NCI-H2171 treated with DMSO at 0.1 percent for 48 hours (cell line): ENCODE data around the gene LINS1.

ENCODE experiments used
- DNase-seq: peaks from one replicate; lab custom pipeline; 2025; lab: John Stamatoyannopoulos, UW

LINS1 gene, protein sequence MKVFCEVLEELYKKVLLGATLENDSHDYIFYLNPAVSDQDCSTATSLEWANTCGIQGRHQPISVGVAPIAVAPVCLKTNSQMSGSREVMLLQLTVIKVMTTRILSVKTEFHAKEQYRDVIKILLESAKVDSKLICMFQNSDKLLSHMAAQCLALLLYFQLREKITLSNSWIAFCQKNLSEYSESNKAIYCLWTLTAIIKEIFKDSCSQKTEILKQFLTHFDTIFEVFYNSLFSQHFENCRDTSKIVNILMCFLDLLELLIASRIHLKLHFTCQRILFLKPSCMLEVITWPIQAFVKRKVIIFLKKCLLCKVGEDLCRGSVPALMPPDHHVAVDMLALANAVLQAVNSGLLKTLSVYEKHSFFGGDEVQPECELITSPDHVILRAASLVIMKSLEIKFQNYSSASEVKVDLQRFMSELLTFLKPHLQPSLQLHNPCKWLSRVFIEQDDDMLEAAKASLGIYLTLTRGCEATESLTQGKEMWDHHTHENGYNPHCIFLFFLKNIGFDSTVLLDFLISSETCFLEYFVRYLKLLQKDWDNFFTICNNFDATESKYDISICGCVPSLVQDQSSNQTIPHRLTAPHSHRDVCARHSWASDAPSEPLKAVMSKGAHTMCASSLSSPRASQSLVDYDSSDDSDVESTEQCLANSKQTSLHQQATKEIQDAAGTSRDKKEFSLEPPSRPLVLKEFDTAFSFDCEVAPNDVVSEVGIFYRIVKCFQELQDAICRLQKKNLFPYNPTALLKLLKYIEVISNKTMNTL

DNA sequence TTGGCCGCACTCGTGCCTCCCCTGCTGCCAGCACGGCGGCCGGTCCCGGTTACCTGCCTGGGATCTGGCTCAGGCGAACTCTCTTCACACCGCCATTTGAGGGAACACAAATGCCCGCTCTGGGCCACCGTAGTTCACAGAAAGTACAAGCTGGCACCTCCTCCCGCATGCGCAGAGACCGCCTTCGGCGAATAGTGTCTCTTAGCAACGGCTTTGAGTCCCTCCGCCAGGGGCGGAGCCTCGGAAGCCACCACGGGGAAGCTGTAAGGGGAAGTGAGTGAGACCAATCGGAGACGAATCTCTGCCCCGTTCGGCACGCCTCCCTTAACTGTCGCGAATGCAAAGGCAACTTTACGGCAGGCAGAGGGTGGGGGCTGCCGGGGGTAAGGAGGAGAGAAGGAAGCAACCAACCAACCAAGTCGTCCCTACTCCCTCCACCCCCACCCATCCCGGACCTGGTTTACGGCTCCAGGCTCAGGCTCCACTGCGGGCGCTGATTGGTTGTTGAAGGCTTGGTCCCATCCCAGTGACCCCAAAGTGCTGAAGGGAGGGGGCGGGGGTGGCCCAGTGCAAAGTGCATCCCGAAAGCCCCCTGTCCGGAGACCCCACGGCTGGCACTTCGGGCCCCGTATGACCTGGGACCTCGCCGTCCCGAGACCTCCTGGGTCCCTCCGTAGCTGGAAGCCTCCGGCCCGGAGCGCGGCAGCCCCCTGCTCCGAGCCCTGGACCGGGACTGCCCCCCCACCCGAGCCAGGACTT lies at the start of gene LINS1, which contains the start of gene ASB7:
Gene LINS1 (minus strand): TSS at position 121 of the 759 bp plus-strand sequence. CDS start 21,342 bp downstream, outside the sequence.
Gene ASB7 (plus strand): TSS at position 526 of the 759 bp plus-strand sequence. CDS start 9,628 bp downstream, outside the sequence.
- DNase-seq = peak; percentile 99

DNA sequence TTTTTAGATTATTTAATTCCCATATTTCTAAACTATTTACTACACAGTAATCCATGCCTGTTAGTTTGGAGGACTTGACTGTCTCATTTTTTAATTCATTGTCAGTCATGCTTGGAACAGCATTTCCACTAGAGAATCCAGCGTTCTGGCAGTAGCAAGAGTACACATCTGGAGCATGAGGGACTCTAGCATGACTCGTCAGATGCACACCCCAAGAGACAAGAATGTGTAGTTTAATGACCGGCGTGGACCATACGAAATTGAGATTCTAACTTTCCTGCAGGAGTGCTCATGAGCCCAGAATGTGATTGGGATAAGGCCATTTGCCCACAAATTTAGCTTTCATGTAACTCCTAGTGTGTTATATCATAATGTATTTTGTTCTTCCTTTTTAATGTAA lies 49.3 kb upstream of the LINS1 start:
- no peak for DNase-seq

- DNase-seq = peak; percentile 3
These were observed 48.7 kb upstream of the LINS1 start for GRCh38 chr15:100650685-100651084.

GRCh38 chr15:100648951-100649350 lies 47.0 kb upstream of the LINS1 start:
- DNase-seq = no peak

DNA sequence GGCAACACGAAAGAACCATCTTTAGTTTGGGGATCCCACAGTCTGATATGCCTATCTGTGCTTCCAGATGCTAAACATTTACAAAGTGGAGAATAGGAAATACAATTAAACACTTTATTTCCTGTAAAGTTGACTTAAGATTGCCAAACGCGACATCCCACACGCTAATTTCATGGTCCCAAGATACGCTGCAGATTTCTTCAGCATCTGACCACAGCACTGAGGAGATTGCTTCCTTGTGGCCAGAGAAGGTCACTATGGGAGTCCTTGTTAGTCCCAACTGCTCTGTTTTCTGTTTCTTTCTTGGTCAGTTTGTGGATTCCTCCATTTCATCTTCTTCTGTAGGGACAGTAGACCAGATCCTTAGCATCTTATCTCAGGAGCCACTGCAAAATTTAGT lies 43.7 kb upstream of the LINS1 start:
- DNase-seq = no peak

GRCh38 chr15:100642950-100643338 lies 41.0 kb upstream of the LINS1 start:
- no peak for DNase-seq

DNA sequence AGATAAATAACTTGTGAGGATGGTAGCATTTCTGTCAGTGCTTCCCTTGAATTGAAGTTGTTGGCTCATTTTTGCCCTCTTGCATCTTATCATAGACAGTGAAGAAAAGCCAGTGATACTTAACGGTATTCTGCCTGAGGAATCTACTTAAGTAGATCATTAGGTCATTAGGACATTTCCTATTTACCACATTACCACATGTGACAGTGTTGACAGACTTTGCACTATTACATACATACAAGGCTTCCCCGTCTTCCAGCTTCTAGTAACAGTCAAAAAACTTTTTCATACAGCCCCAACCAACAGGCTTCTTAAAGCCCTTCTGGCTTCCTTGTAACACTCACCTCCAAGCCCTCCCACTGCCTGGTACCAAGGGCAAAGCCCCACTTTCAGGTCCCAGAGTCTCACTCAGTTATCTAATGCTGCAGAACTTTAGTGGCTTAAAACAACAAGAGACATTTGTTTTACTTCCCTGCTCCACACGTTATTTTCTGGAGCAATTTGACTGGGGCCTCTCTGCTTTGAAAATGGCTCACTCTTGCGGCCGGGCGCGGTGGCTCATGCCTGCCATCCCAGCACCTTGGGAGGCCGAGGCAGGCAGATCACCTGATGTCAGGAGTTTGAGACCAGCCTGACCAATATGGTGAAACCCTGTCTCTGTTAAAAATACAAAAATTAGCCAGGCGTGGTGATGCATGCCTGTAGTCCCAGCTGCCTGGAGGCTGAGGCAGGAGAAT lies 40.4 kb upstream of the LINS1 start:
- no peak for DNase-seq

DNA sequence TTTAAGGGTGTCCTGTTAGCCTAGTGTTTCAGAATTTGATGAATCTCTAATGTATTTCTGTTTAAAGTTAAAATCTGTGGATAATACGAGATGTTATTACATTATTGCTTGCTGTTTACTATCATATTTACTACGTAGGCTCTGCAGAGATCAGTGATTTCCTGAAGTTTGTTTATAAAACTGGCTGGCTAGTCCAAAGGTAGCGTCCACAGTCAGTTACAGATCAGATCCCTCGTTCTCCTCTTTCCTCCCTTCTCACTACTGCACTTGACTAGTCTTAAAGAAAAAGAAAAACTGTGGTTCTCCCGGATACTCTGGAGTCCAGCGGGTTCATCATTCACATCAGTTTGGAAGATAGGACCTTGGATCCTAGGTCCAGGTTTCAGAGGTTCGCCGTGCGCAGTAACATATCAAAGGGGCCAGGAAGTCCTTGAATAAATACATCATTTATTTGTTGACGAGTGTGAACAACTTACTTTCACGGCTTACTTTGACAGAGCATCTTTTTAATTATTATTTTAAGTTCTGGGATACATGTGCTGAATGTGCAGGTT lies 36.3 kb upstream of the LINS1 start:
- DNase-seq = no peak

DNA sequence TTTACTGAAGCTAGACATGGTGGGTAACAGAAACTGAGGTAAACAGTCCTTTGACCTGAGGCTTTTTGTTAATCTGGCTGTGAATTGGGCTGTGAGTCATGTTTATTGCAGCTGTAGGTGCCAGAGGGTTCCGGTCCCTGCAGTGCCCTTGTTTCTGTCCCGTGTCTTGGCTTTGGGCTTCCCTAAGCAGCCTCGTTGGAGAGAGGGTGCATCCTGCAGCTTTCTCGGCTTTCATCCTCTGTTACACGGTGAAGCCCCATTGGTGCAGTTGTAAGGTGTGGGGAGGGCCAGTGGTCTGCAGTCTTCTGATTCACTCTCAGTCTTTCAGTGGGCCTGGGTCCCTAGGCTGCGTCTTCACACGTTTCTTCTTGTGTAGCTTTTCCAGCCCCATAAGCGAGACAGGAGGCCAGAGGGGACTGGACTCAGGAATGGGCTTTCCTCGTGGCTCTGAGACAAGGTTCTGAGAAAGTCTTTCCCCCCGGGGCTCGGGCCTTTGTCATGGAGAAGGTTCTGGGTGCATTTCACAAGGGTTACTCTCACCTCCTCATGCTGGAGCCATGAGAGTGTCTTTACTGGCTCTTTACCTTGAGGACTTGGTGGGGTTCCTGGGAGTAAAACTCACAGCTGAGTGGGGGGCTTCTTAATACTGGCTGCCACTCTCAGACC lies 33.6 kb upstream of the LINS1 start:
- DNase-seq = no peak

GRCh38 chr15:100633763-100634075 lies 31.7 kb upstream of the LINS1 start:
- no peak for DNase-seq

- no peak for DNase-seq
These were observed 29.8 kb upstream of the LINS1 start for GRCh38 chr15:100631831-100632230.

GRCh38 chr15:100628746-100629145 lies 26.8 kb upstream of the LINS1 start:
- no peak for DNase-seq

- DNase-seq = peak; percentile 76
These were observed 25.9 kb upstream of the LINS1 start for GRCh38 chr15:100627789-100628395.

DNA sequence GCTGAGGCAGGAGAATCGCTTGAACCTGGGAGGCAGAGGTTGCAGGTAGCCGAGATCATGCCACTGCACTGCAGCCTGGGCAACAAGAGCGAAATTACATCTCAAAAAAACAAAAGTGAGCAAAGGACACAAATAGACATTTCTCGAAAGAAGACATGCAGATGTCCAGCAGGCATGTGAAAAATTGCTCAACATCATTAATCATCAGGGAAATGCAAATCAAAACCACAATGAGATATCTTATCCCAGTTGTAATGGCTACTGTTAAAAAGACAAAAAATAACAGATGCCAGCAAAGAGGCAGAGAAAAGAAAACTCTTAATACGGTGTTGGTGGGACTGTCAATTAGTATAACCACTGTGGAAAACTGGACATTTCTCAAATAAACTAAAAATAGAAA lies 21.3 kb upstream of the LINS1 start:
- no peak for DNase-seq

DNA sequence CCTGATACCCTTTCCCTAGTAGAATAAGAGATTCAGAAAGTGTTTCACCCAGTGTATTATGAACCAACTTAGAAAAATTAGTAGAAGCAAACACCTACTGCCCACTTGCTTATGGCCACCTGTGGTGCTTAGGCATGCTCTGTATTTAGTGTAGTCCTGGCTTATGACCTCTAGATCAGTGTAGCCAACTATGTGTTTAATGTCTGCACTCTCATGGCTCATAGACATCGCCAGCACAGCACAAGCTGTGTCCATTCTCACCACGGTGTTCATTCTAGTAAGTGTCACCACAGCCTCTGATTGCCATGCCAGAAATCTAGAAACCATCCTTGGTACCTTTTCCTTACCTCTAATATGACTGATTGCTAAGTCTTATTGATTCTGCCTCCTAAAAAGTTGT lies 14.7 kb upstream of the LINS1 start:
- DNase-seq = no peak

- DNase-seq = no peak
These were observed 13.8 kb upstream of the LINS1 start for GRCh38 chr15:100615801-100616200.

DNA sequence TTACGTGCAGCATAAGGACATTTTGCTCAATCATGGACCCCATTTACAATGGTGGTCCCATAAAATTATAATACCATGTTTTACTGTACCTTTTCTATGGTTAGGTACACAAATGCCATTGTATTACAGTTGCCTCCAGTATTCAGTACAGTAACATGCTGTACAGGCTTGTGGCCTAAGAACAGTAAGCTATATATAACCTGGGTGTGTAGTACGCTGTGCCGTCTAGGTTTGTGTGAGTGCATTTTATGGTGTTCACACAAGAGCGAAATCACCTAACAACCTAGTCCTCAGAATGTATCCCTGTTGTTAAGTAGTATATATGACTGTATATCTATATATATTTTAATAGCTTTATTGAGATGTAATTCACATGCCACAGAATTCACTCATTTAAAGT lies 12.9 kb upstream of the LINS1 start:
- no peak for DNase-seq

- no peak for DNase-seq
These were observed 12.4 kb upstream of the LINS1 start for GRCh38 chr15:100614336-100614735.

- DNase-seq = no peak
These were observed 11.2 kb upstream of the LINS1 start for GRCh38 chr15:100613208-100613607.

GRCh38 chr15:100612539-100612938 lies 10.6 kb upstream of the LINS1 start:
- no peak for DNase-seq
